ENCODE data around the gene APLF.

APLF gene

GRCh38 chr2:68467077-68467960, at the start of gene APLF, which contains the start of gene FBXO48:
Gene APLF, plus strand, starts transcription at chr2:68467585. Its CDS starts 147 bp downstream, at chr2:68467732.
Gene FBXO48, minus strand, starts transcription at chr2:68467294. Its CDS starts 2,149 bp downstream, at chr2:68465145.
- peak in 1 of 2 experiments; percentile 14 for TF ChIP-seq CTCF (IDR thresholded peaks at IDR 0.05)
- peak; percentile 98 to 99 for DNase-seq
- no peaks in the 10 kb centered on the region for H3K9me3 ChIP-seq
- H3K4me3 ChIP-seq = peak within 1 kb of the TSS; percentile 73 to 91
- intact Hi-C loops (cut with DNase I; ENCODE audit: low total_unique reads) = loop anchor here (10.0 kb wide), 1 partner anchor 457 kb away; no protein-coding TSS in a partner anchor
- peaks cover 0 to 19% (median 11%) of the 10 kb centered on the region in 4 donors for H3K4me1 ChIP-seq
- H3K36me3 ChIP-seq = no peaks in the 10 kb centered on the region
- H3K27me3 ChIP-seq = no peaks in the 10 kb centered on the region
- peak within 1 kb of the TSS; percentile 87 to 88 for H3K27ac ChIP-seq

- Histone ChIP-seq H3K36me3 (no peaks in the 10 kb centered on the region), H3K27me3 (no peaks in the 10 kb centered on the region), H3K4me3 (no peak overlapping the region), H3K4me1 (no peaks in the 10 kb centered on the region), H3K27ac (no peak overlapping the region), H3K9me3 (no peaks in the 10 kb centered on the region)
- DNase-seq = no peak
- no peak for TF ChIP-seq CTCF (IDR thresholded peaks at IDR 0.05)
- intact Hi-C loops (cut with DNase I; ENCODE audit: low total_unique reads) = no loop called here
Measured at GRCh38 chr2:68417926-68418325, 49.5 kb upstream of the APLF start.

GRCh38 chr2:68418419-68418818, 49.0 kb upstream of the APLF start:
- Histone ChIP-seq H3K4me3 (no peak overlapping the region), H3K9me3 (no peaks in the 10 kb centered on the region), H3K27ac (no peak overlapping the region), H3K36me3 (no peaks in the 10 kb centered on the region), H3K4me1 (no peaks in the 10 kb centered on the region), H3K27me3 (no peaks in the 10 kb centered on the region)
- intact Hi-C loops (cut with DNase I; ENCODE audit: low total_unique reads) = no loop called here
- no peak for DNase-seq
- TF ChIP-seq CTCF (IDR thresholded peaks at IDR 0.05) = no peak

- no peak for DNase-seq
- no peak overlapping the region for H3K27ac ChIP-seq
- no peaks in the 10 kb centered on the region for H3K9me3 ChIP-seq
- intact Hi-C loops (cut with DNase I; ENCODE audit: low total_unique reads) = no loop called here
- no peak overlapping the region for H3K4me3 ChIP-seq
- no peak for TF ChIP-seq CTCF (IDR thresholded peaks at IDR 0.05)
- H3K4me1 ChIP-seq = no peaks in the 10 kb centered on the region
- H3K27me3 ChIP-seq = no peaks in the 10 kb centered on the region
- no peaks in the 10 kb centered on the region for H3K36me3 ChIP-seq
Measured at GRCh38 chr2:68418855-68419254, 48.5 kb upstream of the APLF start.

GRCh38 chr2:68420254-68420910, 47.0 kb upstream of the APLF start:
- intact Hi-C loops (cut with DNase I; ENCODE audit: low total_unique reads) = no loop called here
- no peaks in the 10 kb centered on the region for H3K36me3 ChIP-seq
- no peaks in the 10 kb centered on the region for H3K4me1 ChIP-seq
- DNase-seq = no peak
- no peak for TF ChIP-seq CTCF (IDR thresholded peaks at IDR 0.05)
- H3K4me3 ChIP-seq = no peak overlapping the region
- H3K27ac ChIP-seq = no peak overlapping the region
- no peaks in the 10 kb centered on the region for H3K9me3 ChIP-seq
- no peaks in the 10 kb centered on the region for H3K27me3 ChIP-seq
